ENCODE results near the gene DDX23. TPM values are rescaled to one million over a fixed set of nuclear protein-coding genes. Genes with fewer than 3 reads are reported as not detected.
A peak's percentile ranks its signal among the peaks of the same experiment; 100 is the strongest.
"Not testable (repeated sequence)": the region's sequence is repeated elsewhere in the genome, so short reads cannot be mapped to it uniquely, and the experiment has no call there.

DDX23 gene
- total RNA-seq, 2 donors from 2014 or later: 98.5 to 108 TPM

GRCh38 chr12:48852734-48853688 lies 1.0 kb upstream of the DDX23 start:
- no peak overlapping the region for H3K27ac ChIP-seq (ENCODE audit: low read depth, low read length)
- peak overlapping the region; percentile 97 for H3K27ac Mint-ChIP-seq
- peak overlapping the region; percentile 94 for H3K9ac ChIP-seq (ENCODE audit: extremely low read depth, low read length, poor library complexity, severe bottlenecking)
- H3K4me1 ChIP-seq (ENCODE audit: control insufficient read depth, insufficient read depth, low read length): no peaks in the 10 kb centered on the region
- peaks cover 11% of the 10 kb centered on the region for H3K36me3 ChIP-seq (ENCODE audit: control insufficient read depth, insufficient read depth, low read length)
- H3K9me3 ChIP-seq (ENCODE audit: control insufficient read depth, low read length): no peaks in the 10 kb centered on the region
- H3K27me3 Mint-ChIP-seq (ENCODE audit: insufficient read depth): no peaks in the 10 kb centered on the region
- no peaks in the 10 kb centered on the region for H3K27me3 ChIP-seq (ENCODE audit: control insufficient read depth, insufficient read depth, low read length, poor library complexity, severe bottlenecking)
- H3K4me3 ChIP-seq (ENCODE audit: low read length): peak overlapping the region; percentile 96
- no peaks in the 10 kb centered on the region for H3K9me3 Mint-ChIP-seq
- TF ChIP-seq, protein P1, sequence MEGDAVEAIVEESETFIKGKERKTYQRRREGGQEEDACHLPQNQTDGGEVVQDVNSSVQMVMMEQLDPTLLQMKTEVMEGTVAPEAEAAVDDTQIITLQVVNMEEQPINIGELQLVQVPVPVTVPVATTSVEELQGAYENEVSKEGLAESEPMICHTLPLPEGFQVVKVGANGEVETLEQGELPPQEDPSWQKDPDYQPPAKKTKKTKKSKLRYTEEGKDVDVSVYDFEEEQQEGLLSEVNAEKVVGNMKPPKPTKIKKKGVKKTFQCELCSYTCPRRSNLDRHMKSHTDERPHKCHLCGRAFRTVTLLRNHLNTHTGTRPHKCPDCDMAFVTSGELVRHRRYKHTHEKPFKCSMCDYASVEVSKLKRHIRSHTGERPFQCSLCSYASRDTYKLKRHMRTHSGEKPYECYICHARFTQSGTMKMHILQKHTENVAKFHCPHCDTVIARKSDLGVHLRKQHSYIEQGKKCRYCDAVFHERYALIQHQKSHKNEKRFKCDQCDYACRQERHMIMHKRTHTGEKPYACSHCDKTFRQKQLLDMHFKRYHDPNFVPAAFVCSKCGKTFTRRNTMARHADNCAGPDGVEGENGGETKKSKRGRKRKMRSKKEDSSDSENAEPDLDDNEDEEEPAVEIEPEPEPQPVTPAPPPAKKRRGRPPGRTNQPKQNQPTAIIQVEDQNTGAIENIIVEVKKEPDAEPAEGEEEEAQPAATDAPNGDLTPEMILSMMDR (conservative IDR thresholded peaks at IDR 0.05): peak; percentile 94
- peak overlapping the region; percentile 94 for H3K4me3 Mint-ChIP-seq
- peaks cover 14% of the 10 kb centered on the region for H3K36me3 Mint-ChIP-seq (ENCODE audit: low read depth)
- whole genome bisulfite sequencing, 2 experiments (ENCODE audit: insufficient coverage in 1 of 2, insufficient read length in 1 of 2): 27 to 50% methylated on average over 5 to 11 of the region's 11 CpGs
- peaks cover 14% of the 10 kb centered on the region for H3K4me1 Mint-ChIP-seq
- peak; percentile 99 for DNase-seq

DNA sequence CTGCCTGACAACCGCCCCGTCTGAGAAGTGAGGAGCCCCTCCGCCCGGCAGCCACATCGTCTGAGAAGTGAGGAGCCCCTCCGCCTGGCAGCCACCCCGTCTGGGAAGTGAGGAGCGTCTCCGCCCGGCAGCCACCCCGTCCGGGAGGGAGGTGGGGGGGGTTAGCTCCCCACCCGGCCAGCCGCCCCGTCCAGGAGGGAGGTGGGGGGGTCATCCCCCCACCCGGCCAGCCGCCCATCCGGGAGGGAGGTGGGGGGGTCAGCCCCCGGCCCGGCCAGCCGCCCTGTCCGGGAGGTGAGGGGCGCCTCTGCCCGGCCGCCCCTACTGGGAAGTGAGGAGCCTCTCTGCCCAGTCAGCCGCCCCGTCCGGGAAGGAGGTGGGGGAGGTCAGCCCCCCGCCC lies 9.9 kb downstream of the DDX23 start:
- H3K4me1 ChIP-seq (ENCODE audit: control insufficient read depth, insufficient read depth, low read length); H3K9me3 ChIP-seq (ENCODE audit: control insufficient read depth, low read length); H3K4me1 Mint-ChIP-seq; H3K27ac Mint-ChIP-seq; H3K27me3 ChIP-seq (ENCODE audit: control insufficient read depth, insufficient read depth, low read length, poor library complexity, severe bottlenecking); H3K27me3 Mint-ChIP-seq (ENCODE audit: insufficient read depth); DNase-seq; H3K4me3 ChIP-seq (ENCODE audit: low read length); H3K4me3 Mint-ChIP-seq; H3K9ac ChIP-seq (ENCODE audit: extremely low read depth, low read length, poor library complexity, severe bottlenecking); H3K9me3 Mint-ChIP-seq; H3K27ac ChIP-seq (ENCODE audit: low read depth, low read length): not testable (repeated sequence)
- H3K36me3 Mint-ChIP-seq (ENCODE audit: low read depth): peaks cover 71% of the 10 kb centered on the region
- peaks cover 66% of the 10 kb centered on the region for H3K36me3 ChIP-seq (ENCODE audit: control insufficient read depth, insufficient read depth, low read length)
- 97% methylated on average over 19 of the region's 29 CpGs; no CpG with 5 or more reads in 1 of the 2 experiments for WGBS, 2 experiments (ENCODE audit: insufficient coverage in 1 of 2, insufficient read length in 1 of 2)

GRCh38 chr12:48838048-48838447 lies 13.9 kb downstream of the DDX23 start:
- H3K4me3 Mint-ChIP-seq: no peak overlapping the region
- 93 to 95% methylated on average over 4 of the region's 4 CpGs for WGBS, 2 experiments (ENCODE audit: insufficient coverage in 1 of 2, insufficient read length in 1 of 2)
- no peaks in the 10 kb centered on the region for H3K4me1 ChIP-seq (ENCODE audit: control insufficient read depth, insufficient read depth, low read length)

More at GRCh38 chr12:48838048-48838447, 13.9 kb downstream of the DDX23 start:
- no peaks in the 10 kb centered on the region for H3K4me1 Mint-ChIP-seq
- Histone ChIP-seq H3K9me3 (ENCODE audit: control insufficient read depth, low read length) (no peaks in the 10 kb centered on the region), H3K4me3 (ENCODE audit: low read length) (no peak overlapping the region), H3K27ac (ENCODE audit: low read depth, low read length) (no peak overlapping the region), H3K36me3 (ENCODE audit: control insufficient read depth, insufficient read depth, low read length) (peaks cover 69% of the 10 kb centered on the region), H3K27me3 (ENCODE audit: control insufficient read depth, insufficient read depth, low read length, poor library complexity, severe bottlenecking) (no peaks in the 10 kb centered on the region), H3K9ac (ENCODE audit: extremely low read depth, low read length, poor library complexity, severe bottlenecking) (no peak overlapping the region)
- DNase-seq: no peak
- TF ChIP-seq, protein P1 (conservative IDR thresholded peaks at IDR 0.05): no peak
- H3K9me3 Mint-ChIP-seq: peaks cover 8% of the 10 kb centered on the region
- peaks cover 73% of the 10 kb centered on the region for H3K36me3 Mint-ChIP-seq (ENCODE audit: low read depth)
- no peaks in the 10 kb centered on the region for H3K27me3 Mint-ChIP-seq (ENCODE audit: insufficient read depth)
- no peak overlapping the region for H3K27ac Mint-ChIP-seq

Data from endodermal cell (in vitro differentiated cells).